ENCODE measurements around the gene FNDC7. TPM values are rescaled to one million over a fixed set of nuclear protein-coding genes. Genes with fewer than 3 reads are reported as not detected.

The FNDC7 gene
- total and polyA plus RNA-seq, 10 of the 15 experiments (the other 5 are each of a cell fraction or from before 2014, with no cell fraction given), result not detected

DNA sequence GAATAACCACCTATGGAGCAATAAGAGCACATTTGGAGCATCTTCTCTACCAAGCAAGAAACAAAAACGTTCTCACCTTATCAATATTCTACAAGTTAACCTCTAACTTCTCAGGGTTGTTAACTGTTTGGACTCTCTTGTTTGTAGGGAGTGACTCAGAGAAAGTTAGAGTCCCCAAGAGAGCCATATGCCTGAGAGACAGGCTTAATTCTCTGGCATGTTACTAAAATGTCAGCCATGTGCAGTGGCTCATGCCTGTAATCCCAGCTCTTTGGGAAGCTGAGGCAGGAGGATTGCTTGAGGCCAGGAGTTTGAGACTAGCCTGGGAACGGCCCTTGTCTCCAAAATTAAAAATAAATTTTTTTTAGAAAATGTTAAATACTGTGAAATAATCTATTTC, 47.6 kb upstream of the FNDC7 start (continued):
- TF ChIP-seq SPI1 (IDR thresholded peaks at IDR 0.05; ENCODE audit: borderline replicate concordance, insufficient read depth, low read depth, low read length) (no peak), IKZF1 (conservative IDR thresholded peaks at IDR 0.05) (no peak), JUND (IDR thresholded peaks at IDR 0.05; ENCODE audit: low read depth, low read length) (no peak)

DNA sequence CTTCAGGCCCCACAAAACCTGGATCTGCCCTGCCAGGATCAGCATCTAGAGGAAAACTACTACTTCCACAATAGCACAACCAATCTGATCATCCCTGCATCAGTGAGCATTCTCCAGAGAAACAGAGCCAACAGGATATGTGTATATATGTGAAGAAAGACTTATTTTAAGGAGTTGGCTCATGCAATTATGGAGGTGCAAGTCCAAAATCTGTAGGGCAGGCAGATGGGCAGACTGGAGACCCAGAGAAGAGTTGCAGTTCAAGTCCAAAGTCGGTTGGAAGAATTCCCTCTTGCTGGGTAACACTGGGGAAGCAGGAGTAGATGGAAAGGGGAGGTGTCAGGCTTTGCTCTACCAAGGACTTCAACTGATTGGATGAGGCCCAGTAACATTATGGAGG, 46.9 kb upstream of the FNDC7 start:
- peaks cover 10% of the 10 kb centered on the region; the same call in 1 of the 2 replicates for H3K4me1 ChIP-seq (ENCODE audit: control insufficient read depth, insufficient read depth, low read length)
- intact Hi-C loops (cut with micrococcal nuclease; ENCODE audit: unreplicated experiment), result no loop called here
- FAIRE-seq, result no peak
- no peak for ATAC-seq
- no peaks in the 10 kb centered on the region for H3K9me3 ChIP-seq (replicated peaks; ENCODE audit: control insufficient read depth, insufficient read depth, low read length)
- H4K20me1 ChIP-seq (ENCODE audit: control insufficient read depth, insufficient read depth), result no peaks in the 10 kb centered on the region
- ChIA-PET RAD21 (ENCODE audit: unreplicated experiment) (no interaction called here), POLR2A (no interaction called here), SMC1A (ENCODE audit: uncharacterized antibody, unreplicated experiment) (interaction anchor here (0.7 to 1.3 kb wide), 2 partner anchors 17 to 136 kb away, joined by 3 read pairs; no protein-coding TSS in a partner anchor), CTCF (no interaction called here)
- TF ChIP-seq, protein P1, sequence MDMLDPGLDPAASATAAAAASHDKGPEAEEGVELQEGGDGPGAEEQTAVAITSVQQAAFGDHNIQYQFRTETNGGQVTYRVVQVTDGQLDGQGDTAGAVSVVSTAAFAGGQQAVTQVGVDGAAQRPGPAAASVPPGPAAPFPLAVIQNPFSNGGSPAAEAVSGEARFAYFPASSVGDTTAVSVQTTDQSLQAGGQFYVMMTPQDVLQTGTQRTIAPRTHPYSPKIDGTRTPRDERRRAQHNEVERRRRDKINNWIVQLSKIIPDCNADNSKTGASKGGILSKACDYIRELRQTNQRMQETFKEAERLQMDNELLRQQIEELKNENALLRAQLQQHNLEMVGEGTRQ (IDR thresholded peaks at IDR 0.05; ENCODE audit: borderline replicate concordance, low read depth, low read length), result no peak
- TF ChIP-seq ZBED1 (IDR thresholded peaks at IDR 0.05; ENCODE audit: borderline replicate concordance) (no peak), SMARCA5 (IDR thresholded peaks at IDR 0.05) (no peak), CREB1 (IDR thresholded peaks at IDR 0.05; ENCODE audit: low read depth) (no peak), HCFC1 (IDR thresholded peaks at IDR 0.05; ENCODE audit: low read length) (no peak), TCF12 (IDR thresholded peaks at IDR 0.05; ENCODE audit: low read depth, low read length) (no peak), TCF7 (IDR thresholded peaks at IDR 0.05; ENCODE audit: borderline replicate concordance) (no peak), CBFB (IDR thresholded peaks at IDR 0.05; ENCODE audit: low read depth) (no peak), ASH2L (IDR thresholded peaks at IDR 0.05; ENCODE audit: borderline replicate concordance, low read depth) (no peak), RELA (IDR thresholded peaks at IDR 0.05; ENCODE audit: borderline replicate concordance, partially characterized antibody) (no peak), NRF1 (conservative IDR thresholded peaks at IDR 0.05; ENCODE audit: low read depth, low read length) (no peak), RBBP5 (conservative IDR thresholded peaks at IDR 0.05) (no peak), KAT2A (conservative IDR thresholded peaks at IDR 0.05; ENCODE audit: control insufficient read depth, low read depth, low read length) (no peak), MTA3 (IDR thresholded peaks at IDR 0.05; ENCODE audit: borderline replicate concordance, low read length) (no peak), GABPA (IDR thresholded peaks at IDR 0.05; ENCODE audit: low read depth) (no peak)
- TF ChIP-seq, protein P2, sequence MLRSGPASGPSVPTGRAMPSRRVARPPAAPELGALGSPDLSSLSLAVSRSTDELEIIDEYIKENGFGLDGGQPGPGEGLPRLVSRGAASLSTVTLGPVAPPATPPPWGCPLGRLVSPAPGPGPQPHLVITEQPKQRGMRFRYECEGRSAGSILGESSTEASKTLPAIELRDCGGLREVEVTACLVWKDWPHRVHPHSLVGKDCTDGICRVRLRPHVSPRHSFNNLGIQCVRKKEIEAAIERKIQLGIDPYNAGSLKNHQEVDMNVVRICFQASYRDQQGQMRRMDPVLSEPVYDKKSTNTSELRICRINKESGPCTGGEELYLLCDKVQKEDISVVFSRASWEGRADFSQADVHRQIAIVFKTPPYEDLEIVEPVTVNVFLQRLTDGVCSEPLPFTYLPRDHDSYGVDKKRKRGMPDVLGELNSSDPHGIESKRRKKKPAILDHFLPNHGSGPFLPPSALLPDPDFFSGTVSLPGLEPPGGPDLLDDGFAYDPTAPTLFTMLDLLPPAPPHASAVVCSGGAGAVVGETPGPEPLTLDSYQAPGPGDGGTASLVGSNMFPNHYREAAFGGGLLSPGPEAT (IDR thresholded peaks at IDR 0.05; ENCODE audit: low read depth), result no peak
- TF ChIP-seq, protein P3, sequence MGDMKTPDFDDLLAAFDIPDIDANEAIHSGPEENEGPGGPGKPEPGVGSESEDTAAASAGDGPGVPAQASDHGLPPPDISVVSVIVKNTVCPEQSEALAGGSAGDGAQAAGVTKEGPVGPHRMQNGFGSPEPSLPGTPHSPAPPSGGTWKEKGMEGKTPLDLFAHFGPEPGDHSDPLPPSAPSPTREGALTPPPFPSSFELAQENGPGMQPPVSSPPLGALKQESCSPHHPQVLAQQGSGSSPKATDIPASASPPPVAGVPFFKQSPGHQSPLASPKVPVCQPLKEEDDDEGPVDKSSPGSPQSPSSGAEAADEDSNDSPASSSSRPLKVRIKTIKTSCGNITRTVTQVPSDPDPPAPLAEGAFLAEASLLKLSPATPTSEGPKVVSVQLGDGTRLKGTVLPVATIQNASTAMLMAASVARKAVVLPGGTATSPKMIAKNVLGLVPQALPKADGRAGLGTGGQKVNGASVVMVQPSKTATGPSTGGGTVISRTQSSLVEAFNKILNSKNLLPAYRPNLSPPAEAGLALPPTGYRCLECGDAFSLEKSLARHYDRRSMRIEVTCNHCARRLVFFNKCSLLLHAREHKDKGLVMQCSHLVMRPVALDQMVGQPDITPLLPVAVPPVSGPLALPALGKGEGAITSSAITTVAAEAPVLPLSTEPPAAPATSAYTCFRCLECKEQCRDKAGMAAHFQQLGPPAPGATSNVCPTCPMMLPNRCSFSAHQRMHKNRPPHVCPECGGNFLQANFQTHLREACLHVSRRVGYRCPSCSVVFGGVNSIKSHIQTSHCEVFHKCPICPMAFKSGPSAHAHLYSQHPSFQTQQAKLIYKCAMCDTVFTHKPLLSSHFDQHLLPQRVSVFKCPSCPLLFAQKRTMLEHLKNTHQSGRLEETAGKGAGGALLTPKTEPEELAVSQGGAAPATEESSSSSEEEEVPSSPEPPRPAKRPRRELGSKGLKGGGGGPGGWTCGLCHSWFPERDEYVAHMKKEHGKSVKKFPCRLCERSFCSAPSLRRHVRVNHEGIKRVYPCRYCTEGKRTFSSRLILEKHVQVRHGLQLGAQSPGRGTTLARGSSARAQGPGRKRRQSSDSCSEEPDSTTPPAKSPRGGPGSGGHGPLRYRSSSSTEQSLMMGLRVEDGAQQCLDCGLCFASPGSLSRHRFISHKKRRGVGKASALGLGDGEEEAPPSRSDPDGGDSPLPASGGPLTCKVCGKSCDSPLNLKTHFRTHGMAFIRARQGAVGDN (IDR thresholded peaks at IDR 0.05), result no peak
- H2AFZ ChIP-seq (ENCODE audit: control insufficient read depth, low read depth, low read length), result no peak overlapping the region
- WGBS (ENCODE audit: insufficient coverage, insufficient replicate concordance, low lambda C conversion rate, missing lambda C conversion rate), result 26% methylated on average over 1 of the region's 1 CpG
- in situ Hi-C loops (cut with MboI), result no loop called here
- no TSS peak for BruUV-seq (replicated peaks)
- no peaks in the 10 kb centered on the region for H3K36me3 ChIP-seq (ENCODE audit: control insufficient read depth in 2 of 2, insufficient read depth in 2 of 2, low read length in 1 of 2)
- no peaks in the 10 kb centered on the region for H3K27me3 ChIP-seq (replicated peaks in 1 of 2; ENCODE audit: control insufficient read depth in 2 of 2, insufficient read depth in 2 of 2, low read length in 1 of 2)
- no peak for DNase-seq (ENCODE audit: low read depth, low spot score)
- H3K79me2 ChIP-seq (ENCODE audit: control insufficient read depth, insufficient read depth, low read length), result no peaks in the 10 kb centered on the region; the same call in 1 of the 2 replicates
- H3K27ac ChIP-seq (ENCODE audit: control insufficient read depth, insufficient read depth), result no peak overlapping the region
- no peak overlapping the region for H3K4me2 ChIP-seq (ENCODE audit: control insufficient read depth, insufficient read depth)
- H3K9ac ChIP-seq (ENCODE audit: control insufficient read depth, insufficient read depth, low read length), result no peak overlapping the region
- H3K4me3 ChIP-seq, result no peak overlapping the region
